ENCODE results near the gene ABCB11.

The ABCB11 gene

DNA sequence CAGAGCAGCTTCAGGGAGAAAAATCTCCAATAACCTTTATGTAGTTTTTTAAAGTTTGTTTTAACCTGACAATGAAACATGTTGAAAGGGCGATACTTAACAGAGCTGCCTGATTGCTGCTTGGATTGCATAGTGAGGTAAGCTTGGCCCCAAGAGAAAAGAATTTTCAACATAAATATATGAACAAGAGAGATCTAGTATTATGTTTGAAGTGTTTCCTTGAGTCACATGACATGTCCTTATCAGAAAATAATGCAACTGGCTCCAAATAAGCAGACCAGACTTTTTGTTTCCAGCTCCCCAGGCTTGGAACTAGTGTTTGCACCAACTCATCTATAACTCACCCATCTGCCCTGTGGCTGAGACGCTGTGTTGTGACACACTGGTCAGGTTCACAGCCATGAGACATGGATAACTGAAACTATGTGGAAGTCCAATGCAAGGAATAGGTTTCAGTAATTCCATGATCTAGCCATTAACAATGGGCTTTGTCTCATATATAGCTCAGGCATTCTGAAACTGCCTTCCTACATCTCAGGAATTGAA is 44.7 kb downstream of the ABCB11 start:
- no peaks in the 10 kb centered on the region for H3K9me3 Mint-ChIP-seq (ENCODE audit: low read depth)

DNA sequence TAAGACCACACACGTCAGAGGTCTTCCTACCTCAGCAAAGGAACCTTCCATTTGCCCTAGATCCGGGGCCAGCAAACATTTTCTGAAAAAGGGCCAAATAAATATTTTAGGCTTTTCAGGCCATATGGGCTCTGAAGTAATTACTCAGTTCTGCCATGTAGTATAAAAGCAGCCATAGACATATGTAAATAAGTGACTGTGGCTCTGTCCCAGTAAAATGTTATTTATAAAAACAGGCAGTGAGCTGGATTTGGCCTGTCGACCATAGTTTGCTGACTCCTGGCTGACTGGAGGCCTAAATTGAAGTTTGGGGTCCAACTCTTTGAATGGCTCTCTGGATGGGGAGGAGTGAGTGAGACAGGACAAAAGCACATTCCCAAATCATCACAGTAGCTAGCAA is 49.5 kb downstream of the ABCB11 start:
- H3K4me3 Mint-ChIP-seq, result no peak overlapping the region
- no peaks in the 10 kb centered on the region for H3K4me1 Mint-ChIP-seq (ENCODE audit: low read depth)
- H3K9me3 Mint-ChIP-seq (ENCODE audit: low read depth), result no peaks in the 10 kb centered on the region
- no peaks in the 10 kb centered on the region for H3K27me3 Mint-ChIP-seq
- no peak overlapping the region for H3K27ac Mint-ChIP-seq
- H3K36me3 Mint-ChIP-seq, result no peaks in the 10 kb centered on the region

More for the DNA sequence above, 44.7 kb downstream of the ABCB11 start:
- no peaks in the 10 kb centered on the region for H3K27me3 Mint-ChIP-seq
- no peak overlapping the region for H3K4me3 Mint-ChIP-seq
- no peaks in the 10 kb centered on the region for H3K4me1 Mint-ChIP-seq (ENCODE audit: low read depth)
- H3K36me3 Mint-ChIP-seq, result no peaks in the 10 kb centered on the region
- no peak overlapping the region for H3K27ac Mint-ChIP-seq

DNA sequence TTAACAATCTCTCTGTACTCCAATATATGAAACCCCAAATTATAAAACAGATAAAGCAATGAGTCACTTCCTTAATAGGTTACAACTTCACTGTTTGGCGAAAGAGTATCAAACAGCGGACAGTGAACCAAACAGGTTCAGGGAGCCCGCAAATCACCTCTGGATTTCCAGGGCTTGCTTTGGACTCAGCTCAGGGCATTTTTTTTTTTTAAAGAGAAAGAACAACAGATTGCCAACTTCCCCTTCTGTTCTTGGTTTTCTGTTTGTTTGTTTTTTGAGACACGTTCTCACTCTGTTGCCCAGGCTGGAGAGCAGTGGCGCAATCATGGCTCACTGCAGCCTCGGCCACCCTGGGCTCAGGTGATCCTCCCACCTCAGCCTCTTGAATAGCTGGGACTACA is 52.7 kb downstream of the ABCB11 start:
- Mint-ChIP-seq H3K27ac (no peak overlapping the region), H3K4me1 (ENCODE audit: low read depth) (no peaks in the 10 kb centered on the region)

DNA sequence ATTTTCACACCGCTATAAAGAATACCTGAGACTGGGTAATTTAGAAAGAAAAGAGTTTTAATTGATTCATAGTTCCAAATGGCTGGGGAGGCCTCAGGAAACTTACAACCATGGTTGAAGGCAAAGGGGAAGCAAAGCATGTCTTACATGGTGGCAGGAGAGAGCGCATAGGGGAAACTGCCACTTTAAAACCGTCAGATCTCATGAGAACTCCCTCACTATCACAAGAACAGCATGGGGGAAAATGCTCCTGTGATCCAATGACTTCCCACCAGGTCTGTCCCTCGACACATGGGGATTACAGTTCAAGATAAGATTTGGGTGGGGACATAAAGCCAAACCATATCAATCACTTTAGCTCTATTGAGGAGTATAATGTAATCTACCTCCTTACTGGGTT is 53.5 kb downstream of the ABCB11 start:
- H3K9me3 Mint-ChIP-seq (ENCODE audit: low read depth), result no peaks in the 10 kb centered on the region
- H3K36me3 Mint-ChIP-seq, result no peaks in the 10 kb centered on the region
- H3K4me3 Mint-ChIP-seq, result no peak overlapping the region
- no peak overlapping the region for H3K27ac Mint-ChIP-seq
- no peaks in the 10 kb centered on the region for H3K27me3 Mint-ChIP-seq
- H3K4me1 Mint-ChIP-seq (ENCODE audit: low read depth), result no peaks in the 10 kb centered on the region

More for the DNA sequence above, 52.7 kb downstream of the ABCB11 start:
- Mint-ChIP-seq H3K36me3 (no peaks in the 10 kb centered on the region), H3K4me3 (no peak overlapping the region), H3K27me3 (no peaks in the 10 kb centered on the region), H3K9me3 (ENCODE audit: low read depth) (no peaks in the 10 kb centered on the region)

DNA sequence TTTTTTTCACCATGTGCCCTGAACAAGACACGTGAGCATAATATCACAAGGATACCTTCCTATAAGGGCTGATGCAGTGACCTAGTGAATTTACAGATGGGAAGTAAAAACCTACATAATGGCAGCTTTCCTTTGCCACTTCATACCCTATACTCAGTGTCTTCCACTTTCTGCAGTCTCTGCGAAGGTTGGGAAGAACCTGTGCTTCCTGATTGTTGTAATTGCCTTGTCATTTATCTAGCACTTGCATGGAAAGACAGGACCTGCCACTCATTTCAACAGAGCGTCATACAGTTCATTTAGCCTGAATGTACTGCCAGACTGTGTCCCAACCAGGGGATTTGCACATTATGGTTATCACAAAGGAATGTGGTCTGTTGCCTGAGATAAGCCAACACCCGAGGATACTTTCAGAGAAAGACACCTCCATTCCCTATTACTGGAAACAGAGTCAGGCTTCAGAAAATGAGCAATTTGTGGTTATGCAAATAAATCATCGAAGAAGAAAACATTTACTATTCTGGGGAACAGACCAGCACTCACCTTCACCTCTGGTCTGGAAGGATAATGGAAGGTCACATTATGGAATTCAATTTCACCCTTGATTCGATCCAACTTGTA is 55.0 kb downstream of the ABCB11 start:
- Mint-ChIP-seq H3K36me3 (no peaks in the 10 kb centered on the region), H3K9me3 (ENCODE audit: low read depth) (no peaks in the 10 kb centered on the region), H3K27ac (no peak overlapping the region), H3K4me1 (ENCODE audit: low read depth) (no peaks in the 10 kb centered on the region), H3K4me3 (no peak overlapping the region), H3K27me3 (no peaks in the 10 kb centered on the region)

DNA sequence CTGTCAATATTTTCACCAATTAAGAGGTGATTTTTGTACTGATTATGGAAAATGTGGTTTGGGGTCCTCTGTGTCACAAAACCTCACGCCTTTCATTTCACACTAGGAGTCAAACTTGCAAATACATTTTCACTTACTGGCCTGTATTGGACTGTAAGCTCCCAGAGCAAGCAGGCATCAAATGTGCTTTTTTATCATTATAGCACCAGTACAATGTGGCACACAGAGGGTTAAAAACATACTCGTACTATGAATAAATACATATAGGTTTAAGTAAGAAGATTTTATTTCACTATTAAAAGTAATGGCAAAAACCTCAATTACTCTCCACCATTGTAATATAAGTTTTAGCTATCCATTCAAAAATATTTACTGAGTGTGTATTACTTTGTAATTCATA is 56.7 kb downstream of the ABCB11 start:
- Mint-ChIP-seq H3K27me3 (no peaks in the 10 kb centered on the region), H3K9me3 (ENCODE audit: low read depth) (no peaks in the 10 kb centered on the region), H3K4me1 (ENCODE audit: low read depth) (no peaks in the 10 kb centered on the region), H3K27ac (no peak overlapping the region), H3K4me3 (no peak overlapping the region), H3K36me3 (no peaks in the 10 kb centered on the region)

DNA sequence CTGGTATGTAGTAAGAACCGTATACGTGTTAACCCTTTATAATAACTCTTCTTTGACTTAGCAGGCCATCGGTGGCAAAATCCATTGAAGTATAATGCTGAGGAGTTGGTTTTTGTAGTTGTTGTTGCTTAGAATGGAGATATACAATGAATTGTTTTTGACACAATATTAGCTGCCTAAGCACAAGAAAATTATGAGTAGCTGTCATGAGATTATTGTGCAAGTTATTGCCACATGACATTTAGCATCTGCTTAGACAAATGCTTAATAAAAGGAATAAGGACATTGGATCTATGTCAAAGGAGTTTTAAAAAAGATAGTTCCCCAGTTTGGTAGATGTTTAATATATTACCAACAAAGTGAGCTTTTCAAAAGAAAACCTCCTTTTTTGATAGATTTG is 59.9 kb downstream of the ABCB11 start:
- Mint-ChIP-seq H3K27ac (no peak overlapping the region), H3K9me3 (ENCODE audit: low read depth) (no peaks in the 10 kb centered on the region), H3K27me3 (no peaks in the 10 kb centered on the region), H3K4me3 (no peak overlapping the region), H3K36me3 (no peaks in the 10 kb centered on the region), H3K4me1 (ENCODE audit: low read depth) (no peaks in the 10 kb centered on the region)

DNA sequence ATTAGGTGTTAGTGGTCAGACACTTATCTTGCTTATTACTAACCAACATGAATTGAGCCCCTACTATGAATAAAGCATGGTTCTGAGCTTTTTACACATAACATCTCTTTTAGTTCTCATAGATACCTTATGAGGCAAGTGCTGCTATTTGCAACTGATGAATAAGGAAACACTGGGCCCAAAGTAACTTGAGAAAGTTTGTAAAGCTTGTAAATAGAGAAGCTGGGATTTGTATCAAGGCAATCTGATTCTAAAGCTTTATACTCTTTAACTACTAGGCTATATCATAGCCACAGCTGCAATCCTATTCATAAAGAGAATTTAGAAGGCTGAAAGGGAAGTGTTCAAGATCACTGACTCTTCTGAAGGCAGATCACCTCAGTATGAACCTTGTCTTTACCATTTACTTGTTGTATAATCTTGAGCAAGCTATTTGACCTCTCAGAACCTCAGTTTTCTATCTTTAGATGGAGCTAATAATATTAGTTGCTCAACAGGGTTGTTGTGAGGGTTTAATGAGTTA is 60.4 kb downstream of the ABCB11 start:
- Mint-ChIP-seq H3K4me3 (no peak overlapping the region), H3K4me1 (ENCODE audit: low read depth) (no peaks in the 10 kb centered on the region), H3K27ac (no peak overlapping the region), H3K9me3 (ENCODE audit: low read depth) (no peaks in the 10 kb centered on the region), H3K36me3 (no peaks in the 10 kb centered on the region), H3K27me3 (no peaks in the 10 kb centered on the region)

DNA sequence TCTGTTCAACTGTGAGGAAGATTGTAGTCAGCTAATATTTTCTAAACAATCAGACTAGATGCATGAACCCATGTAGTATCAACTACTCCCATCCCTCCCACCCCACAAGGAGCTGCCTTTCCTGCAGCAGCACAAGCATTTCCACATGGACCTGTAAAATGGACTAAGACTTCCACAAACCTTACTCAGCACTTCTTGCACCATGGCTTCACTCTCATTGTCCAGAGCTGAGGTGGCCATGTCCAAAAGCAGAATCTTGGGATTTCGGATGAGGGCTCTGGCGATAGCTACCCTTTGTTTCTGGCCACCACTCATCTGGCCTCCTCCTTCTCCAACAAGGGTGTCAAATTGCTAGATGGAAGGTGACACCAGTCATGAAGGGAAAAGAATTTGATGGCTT is 61.3 kb downstream of the ABCB11 start:
- H3K4me1 Mint-ChIP-seq (ENCODE audit: low read depth), result peaks cover 4% of the 10 kb centered on the region
- H3K4me3 Mint-ChIP-seq, result no peak overlapping the region
- H3K27me3 Mint-ChIP-seq, result no peaks in the 10 kb centered on the region
- no peak overlapping the region for H3K27ac Mint-ChIP-seq
- H3K36me3 Mint-ChIP-seq, result no peaks in the 10 kb centered on the region
- no peaks in the 10 kb centered on the region for H3K9me3 Mint-ChIP-seq (ENCODE audit: low read depth)

DNA sequence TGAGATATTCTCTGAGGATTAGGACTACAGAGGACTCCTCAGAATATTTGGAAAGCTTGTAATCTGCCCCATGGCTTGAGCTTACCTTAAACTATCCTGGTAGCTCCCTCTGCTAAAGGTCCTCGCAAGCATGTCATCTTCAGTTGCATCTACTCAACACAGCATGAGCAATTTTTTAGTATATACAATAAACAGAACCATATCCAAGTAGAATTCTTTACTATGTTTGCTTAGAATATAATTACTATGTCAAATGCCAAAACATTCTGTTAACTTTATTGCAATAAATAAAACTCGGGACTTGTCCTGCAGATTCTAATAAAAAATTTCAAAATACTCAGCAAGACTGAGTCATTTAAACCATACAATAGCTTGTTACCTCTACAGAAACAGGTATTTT is 62.8 kb downstream of the ABCB11 start:
- Mint-ChIP-seq H3K4me1 (ENCODE audit: low read depth) (peaks cover 13% of the 10 kb centered on the region), H3K27me3 (no peaks in the 10 kb centered on the region), H3K4me3 (no peak overlapping the region), H3K36me3 (no peaks in the 10 kb centered on the region), H3K27ac (no peak overlapping the region), H3K9me3 (ENCODE audit: low read depth) (no peaks in the 10 kb centered on the region)

DNA sequence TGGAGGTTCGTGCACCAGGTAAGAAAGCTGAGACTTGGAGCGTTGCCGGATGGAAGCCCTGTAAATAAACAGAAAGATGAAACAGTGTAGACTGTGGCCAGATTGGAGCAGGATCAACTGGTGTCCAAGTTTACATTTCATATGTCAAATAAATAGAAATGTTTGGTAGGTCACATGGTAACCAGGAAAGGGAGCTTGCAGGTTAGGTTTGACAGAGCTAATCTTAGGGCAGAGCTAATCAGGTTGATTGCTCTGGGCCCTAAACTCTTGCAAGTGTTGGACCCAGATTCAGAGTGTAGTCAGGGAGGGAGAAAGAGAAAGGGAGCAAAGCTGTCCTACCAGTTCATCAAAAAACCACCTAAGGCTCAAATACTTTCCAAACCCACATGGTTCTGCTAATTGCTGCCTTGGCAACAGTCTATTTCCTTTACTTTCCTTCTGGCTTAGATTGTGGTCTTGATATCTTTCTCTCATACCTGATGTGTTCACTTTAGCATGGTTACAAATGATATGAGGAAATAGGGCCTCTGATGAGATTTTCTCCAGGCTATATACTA is 66.8 kb downstream of the ABCB11 start:
- H3K27me3 Mint-ChIP-seq, result no peaks in the 10 kb centered on the region
- H3K4me1 Mint-ChIP-seq (ENCODE audit: low read depth), result peaks cover 13% of the 10 kb centered on the region
- H3K9me3 Mint-ChIP-seq (ENCODE audit: low read depth), result no peaks in the 10 kb centered on the region
- H3K36me3 Mint-ChIP-seq, result no peaks in the 10 kb centered on the region
- H3K4me3 Mint-ChIP-seq, result no peak overlapping the region
- no peak overlapping the region for H3K27ac Mint-ChIP-seq

DNA sequence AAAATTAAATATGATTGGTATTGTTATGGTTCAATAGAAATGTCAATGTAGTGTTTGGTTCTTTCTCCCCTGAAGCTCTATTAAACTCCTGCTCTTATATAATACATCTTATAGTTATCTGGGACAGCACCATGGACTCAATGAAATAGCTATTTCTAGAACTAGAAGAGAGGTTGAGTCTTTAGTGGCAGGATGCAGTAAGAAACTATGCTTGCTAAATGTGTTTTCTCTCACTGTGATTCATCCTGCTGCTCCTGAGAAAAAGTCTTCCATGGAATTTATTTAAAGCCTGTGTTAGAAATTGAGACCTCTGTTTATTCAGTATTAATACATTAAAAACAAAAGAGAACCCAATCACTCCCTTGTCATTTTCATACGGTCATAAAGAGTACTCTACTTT is 68.5 kb downstream of the ABCB11 start:
- H3K36me3 Mint-ChIP-seq, result no peaks in the 10 kb centered on the region
- no peaks in the 10 kb centered on the region for H3K27me3 Mint-ChIP-seq
- H3K4me3 Mint-ChIP-seq, result no peak overlapping the region
- H3K4me1 Mint-ChIP-seq (ENCODE audit: low read depth), result peaks cover 13% of the 10 kb centered on the region
- no peaks in the 10 kb centered on the region for H3K9me3 Mint-ChIP-seq (ENCODE audit: low read depth)
- no peak overlapping the region for H3K27ac Mint-ChIP-seq

DNA sequence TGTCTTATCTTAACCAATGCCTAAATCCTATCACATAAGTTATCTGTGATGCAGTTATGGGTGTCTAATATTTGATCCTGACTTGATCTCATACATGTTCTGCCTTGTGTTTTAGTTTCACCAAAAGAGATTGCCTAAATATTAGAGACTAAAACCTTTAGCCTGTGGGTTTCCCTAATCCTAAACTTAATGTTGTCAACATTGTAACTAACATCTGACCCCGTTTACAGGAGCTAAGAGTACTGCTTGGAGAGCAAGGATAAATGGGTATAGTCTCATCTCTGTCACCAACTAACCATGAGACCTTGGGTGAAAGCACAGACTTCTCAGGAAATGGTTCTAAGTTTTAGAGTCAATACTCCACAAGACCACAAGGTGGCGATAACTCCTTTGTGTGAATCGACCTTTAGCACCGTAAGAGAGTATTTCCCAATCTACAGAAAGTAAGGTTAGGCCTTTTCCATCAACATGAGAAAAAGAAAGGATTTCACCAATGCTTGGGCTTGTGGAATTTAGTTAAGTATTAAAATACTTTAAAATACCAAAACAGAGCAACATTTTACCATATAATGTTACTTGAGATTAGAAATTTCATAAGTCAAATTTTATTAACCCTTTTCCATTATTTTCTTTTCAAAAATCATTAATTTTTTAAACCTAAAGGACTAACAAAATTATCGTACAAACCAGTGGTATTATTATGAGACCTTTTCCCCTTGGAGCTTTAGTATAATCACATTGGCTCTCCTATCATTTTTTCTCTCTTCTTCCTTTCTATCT is 69.5 kb downstream of the ABCB11 start:
- Mint-ChIP-seq H3K4me1 (ENCODE audit: low read depth) (peaks cover 13% of the 10 kb centered on the region), H3K4me3 (no peak overlapping the region), H3K27me3 (peaks cover 2% of the 10 kb centered on the region), H3K27ac (no peak overlapping the region), H3K36me3 (no peaks in the 10 kb centered on the region), H3K9me3 (ENCODE audit: low read depth) (no peaks in the 10 kb centered on the region)

DNA sequence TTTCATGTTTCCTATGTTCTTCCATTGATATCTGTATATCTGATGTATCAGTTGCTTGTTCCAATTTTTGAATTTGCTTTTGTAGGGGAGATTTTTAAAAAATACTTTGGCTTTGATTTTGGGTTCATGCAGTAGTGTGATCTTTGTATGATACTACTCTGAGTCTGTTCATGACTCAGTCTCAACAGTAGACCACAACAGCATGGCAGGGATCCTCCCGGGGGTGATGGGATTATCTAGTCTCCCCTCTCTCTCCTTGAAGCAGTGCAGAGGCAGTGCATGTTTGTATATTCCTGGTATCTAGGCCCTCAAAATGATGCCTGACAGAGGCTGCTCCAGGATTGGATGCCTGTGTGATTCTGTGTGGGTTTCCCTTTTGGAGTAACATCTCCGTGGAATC is 74.7 kb downstream of the ABCB11 start:
- H3K4me1 Mint-ChIP-seq (ENCODE audit: low read depth), result no peaks in the 10 kb centered on the region
- H3K9me3 Mint-ChIP-seq (ENCODE audit: low read depth), result peaks cover 15% of the 10 kb centered on the region
- H3K36me3 Mint-ChIP-seq, result peaks cover 9% of the 10 kb centered on the region
- H3K27me3 Mint-ChIP-seq, result peaks cover 9% of the 10 kb centered on the region
- no peak overlapping the region for H3K4me3 Mint-ChIP-seq
- H3K27ac Mint-ChIP-seq, result no peak overlapping the region

DNA sequence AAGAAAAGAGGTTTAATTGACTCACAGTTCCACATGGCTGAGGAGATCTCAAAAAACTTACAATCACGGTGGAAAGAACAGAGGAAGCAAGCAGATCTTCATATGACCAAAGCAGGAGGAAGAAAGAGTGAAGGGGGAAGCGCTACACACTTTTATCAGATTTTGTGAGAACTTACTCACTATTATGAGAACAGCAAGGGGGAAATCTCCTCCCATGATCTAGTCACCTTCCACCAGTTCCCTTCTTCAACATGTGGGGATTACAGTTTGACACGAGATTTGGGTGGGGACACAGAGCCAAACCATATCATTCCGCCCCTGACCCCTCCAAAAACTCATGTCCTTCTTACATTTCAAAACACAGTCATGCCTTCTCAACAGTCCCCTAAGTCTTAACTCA is 75.8 kb downstream of the ABCB11 start:
- Mint-ChIP-seq H3K4me1 (ENCODE audit: low read depth) (no peaks in the 10 kb centered on the region), H3K27me3 (peaks cover 9% of the 10 kb centered on the region), H3K27ac (no peak overlapping the region), H3K9me3 (ENCODE audit: low read depth) (peaks cover 17% of the 10 kb centered on the region), H3K36me3 (peaks cover 9% of the 10 kb centered on the region), H3K4me3 (no peak overlapping the region)

Data from activated naive CD8-positive, alpha-beta T cell (primary cell).